ENCODE measurements around the gene CEP192.
"Not testable (repeated sequence)": the region's sequence is repeated elsewhere in the genome, so short reads cannot be mapped to it uniquely, and the experiment has no call there.

CEP192 gene

DNA sequence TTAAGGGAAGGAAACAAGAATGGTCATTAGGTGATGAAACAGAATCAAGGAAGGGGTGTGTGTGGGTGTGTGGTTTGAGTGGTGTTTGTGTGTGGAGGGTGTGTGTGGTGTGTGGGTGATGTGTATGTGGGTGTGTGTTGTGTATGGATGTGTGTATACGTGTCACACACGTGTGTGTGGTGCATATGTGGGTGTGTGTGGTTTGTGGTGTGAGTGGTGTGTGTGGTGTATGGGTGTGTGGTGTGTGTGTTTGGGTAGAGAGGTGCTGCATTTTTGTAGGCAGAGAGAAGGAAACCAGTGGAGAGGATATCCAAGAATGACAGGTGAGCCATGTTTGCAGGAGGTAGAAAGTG lies 1.1 kb upstream of the CEP192 start:
- no peak for DNase-seq (ENCODE audit: low spot score)

DNA sequence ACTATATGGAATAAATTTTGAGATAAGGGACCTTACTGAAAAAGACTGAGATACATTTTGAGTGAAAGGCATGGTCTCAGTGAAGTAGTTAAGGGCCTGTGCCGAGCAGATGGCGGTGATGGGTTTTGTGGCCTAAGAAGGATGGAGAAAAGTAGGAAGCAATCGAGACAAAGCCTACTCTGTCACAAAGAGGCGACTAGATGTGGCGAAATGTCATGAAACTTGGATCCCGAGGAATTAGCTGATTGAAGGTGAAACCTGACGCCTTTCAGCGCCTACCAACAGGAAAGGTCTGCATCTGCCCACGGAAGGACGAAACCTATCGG lies 558 bp upstream of the CEP192 start:
- DNase-seq (ENCODE audit: low spot score) = no peak

DNA sequence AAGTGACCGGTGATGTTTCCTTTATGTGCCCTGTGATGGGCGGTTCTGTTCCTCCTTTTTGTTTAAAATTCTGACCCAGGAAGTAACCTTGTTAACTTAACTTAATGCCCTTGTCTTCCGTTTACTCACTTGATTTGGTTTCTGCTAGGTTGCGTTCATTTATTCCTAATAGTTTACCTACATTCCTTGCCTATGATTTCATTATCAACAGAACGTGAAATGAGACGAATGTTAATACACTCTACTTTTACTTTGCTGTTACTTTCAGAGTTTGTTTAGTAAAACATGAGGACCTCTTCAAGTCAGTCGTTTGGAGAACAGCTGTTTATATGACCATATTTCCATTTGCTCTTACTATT lies 638 bp downstream of the CEP192 start:
- no peak for DNase-seq (ENCODE audit: low spot score)

DNA sequence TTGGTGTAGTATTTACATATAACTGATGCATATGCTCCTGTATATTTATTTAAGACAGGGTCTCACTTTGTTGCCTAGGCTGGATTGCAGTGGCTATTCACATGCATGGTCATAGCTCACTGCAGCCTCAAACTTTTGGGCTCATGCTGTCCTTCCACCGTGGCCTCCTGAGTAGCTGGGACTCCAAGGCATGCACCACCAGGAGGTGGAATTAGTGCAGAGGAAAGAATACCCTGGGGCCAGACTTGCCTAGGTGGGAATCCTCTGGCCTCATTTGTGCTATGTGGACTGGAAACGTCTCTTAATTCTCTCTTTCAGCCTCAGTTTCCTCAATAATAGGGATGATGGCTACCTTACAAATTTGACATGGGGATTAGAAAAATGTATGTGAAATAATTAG lies 2.3 kb downstream of the CEP192 start:
- DNase-seq (ENCODE audit: low spot score) = no peak

GRCh38 chr18:12995424-12995823 lies 4.3 kb downstream of the CEP192 start:
- DNase-seq (ENCODE audit: low spot score) = no peak

DNA sequence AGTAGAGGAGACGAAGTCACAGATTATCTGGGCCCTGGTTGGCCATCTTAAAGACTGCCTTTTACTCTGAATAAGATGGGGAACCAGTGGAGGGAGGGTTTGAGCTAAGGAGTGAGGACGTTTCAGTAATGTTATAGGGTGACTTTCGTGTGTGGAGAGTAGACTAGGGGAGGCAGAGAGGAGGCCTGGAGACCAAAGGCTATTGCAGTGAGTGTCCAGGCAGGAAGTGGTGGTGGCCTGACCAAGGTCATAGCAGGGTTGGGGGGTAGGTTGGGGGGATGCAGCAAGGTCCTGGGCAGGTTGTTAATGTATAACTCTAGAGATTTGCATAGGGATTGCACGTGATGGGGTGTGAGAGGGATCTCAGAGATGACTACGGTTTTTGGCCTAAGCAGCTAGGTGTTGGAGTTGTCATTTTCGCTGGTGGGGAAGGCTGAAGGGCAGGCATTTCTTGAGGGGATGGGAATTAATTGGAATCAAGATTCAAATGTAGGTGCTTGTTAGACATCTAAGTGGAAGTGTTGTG lies 4.9 kb downstream of the CEP192 start:
- no peak for DNase-seq (ENCODE audit: low spot score)

- no peak for DNase-seq (ENCODE audit: low spot score)
Measured at GRCh38 chr18:12996661-12997292, 5.6 kb downstream of the CEP192 start.

DNA sequence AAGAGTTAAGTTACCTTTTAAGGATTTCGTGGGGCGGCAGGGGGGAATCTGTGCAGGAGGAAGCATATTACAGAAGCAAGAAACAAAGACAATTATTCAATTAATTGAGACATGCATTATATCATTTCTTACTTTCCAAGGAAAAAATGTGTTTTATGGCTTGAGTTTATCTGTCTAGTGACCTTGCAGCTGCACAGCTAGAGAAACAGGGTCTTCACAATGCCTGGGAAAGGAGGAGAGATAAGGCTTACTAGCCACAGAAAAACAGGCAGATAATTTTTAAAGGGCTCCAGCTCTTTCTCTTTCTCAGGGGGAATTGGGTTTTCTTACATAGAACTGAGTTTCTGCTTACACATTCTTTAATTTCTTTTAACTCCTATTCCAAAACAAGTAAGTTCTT lies 6.2 kb downstream of the CEP192 start:
- not testable (repeated sequence) for DNase-seq (ENCODE audit: low spot score)

- DNase-seq (ENCODE audit: low spot score) = no peak
Measured at GRCh38 chr18:12998332-12999060, 7.3 kb downstream of the CEP192 start.

DNA sequence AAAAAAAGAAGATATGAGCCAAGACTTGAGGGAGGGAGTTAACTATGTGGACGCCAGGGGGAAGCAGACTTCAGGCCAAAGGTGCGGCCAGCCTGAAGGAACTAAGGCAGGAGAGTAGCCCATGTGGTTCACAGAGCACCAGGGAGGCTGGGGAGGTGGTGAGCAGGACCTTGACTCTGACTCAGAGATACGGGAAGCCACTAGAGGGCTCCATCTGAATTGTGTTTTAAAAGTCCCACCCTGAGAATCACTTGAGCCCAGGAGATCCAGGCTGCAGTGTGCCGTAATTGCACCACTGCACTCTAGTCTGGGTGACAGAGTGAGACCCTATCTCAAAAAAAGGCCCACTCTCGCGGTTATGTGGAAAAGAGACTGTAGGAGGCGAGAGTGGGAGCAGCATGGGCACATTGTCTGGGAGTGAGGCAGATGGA lies 12.3 kb downstream of the CEP192 start:
- peak; percentile 66 for DNase-seq (ENCODE audit: low spot score)

GRCh38 chr18:13004396-13004795 lies 13.2 kb downstream of the CEP192 start:
- DNase-seq (ENCODE audit: low spot score) = no peak

GRCh38 chr18:13005289-13005688 lies 14.1 kb downstream of the CEP192 start:
- no peak for DNase-seq (ENCODE audit: low spot score)

DNA sequence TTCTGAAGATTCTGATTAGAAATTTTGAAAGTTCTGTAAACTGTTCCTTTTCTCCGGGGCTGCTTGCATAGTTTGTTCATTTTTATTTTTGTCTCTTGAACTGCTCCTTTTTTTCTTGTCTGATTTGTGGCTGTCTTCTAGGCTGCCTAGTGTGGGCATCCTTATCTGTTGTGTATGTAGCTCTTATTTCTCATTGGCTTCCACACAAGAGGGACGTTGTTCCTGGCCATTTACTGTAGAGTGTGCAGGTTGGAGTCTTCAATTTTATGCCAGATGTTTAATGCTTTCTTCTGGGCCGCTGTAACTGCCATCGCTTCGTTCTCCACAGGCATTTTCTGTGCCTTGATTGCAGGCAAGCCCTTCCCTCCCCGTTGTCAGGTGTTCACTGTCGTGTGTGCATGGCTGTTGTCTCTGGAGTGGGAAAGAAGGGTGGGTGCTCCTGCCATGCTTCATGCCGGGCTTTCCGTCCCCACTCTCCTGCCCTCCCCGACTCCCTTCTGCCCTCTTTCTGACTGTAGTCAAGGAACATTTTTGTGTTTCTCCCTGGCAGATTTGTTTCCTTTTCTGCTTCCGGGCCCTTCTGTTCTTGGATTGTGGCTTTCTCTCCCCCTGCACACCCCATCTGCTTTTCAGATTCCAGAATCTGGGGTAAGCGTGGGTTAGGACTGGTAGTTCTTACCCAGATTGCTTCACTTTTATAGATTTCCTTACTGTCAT lies 15.5 kb downstream of the CEP192 start:
- no peak for DNase-seq (ENCODE audit: low spot score)

- no peak for DNase-seq (ENCODE audit: low spot score)
Measured at GRCh38 chr18:13007248-13007560, 16.0 kb downstream of the CEP192 start.

- DNase-seq (ENCODE audit: low spot score) = no peak
Measured at GRCh38 chr18:13011719-13012118, 20.6 kb downstream of the CEP192 start.

GRCh38 chr18:13014232-13014631 lies 23.1 kb downstream of the CEP192 start:
- DNase-seq (ENCODE audit: low spot score) = no peak

- DNase-seq (ENCODE audit: low spot score) = no peak
Measured at GRCh38 chr18:13014818-13015217, 23.7 kb downstream of the CEP192 start.

- no peak for DNase-seq (ENCODE audit: low spot score)
Measured at GRCh38 chr18:13017247-13017875, 26.2 kb downstream of the CEP192 start.

- no peak for DNase-seq (ENCODE audit: low spot score)
Measured at GRCh38 chr18:13018374-13018773, 27.2 kb downstream of the CEP192 start.

- no peak for DNase-seq (ENCODE audit: low spot score)
Measured at GRCh38 chr18:13019301-13019700, 28.1 kb downstream of the CEP192 start.

DNA sequence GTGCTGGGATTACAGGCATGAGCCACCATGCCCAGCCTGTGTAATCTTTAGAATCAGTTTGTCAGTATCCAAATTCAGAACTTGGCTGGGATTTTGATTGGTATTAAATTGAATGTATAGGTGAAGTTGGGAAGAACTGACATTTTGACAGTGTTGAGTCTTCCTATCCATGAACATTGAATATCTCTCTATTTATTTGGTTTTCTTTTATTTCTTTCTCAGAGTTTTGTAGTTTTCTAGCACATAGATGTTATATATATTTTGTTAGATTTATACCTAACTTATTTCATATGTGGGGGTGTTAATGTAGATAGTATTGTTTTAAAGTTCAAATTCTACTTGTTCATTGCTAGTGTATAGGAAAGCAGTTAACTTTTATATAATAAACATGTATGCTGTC lies 31.5 kb downstream of the CEP192 start:
- DNase-seq (ENCODE audit: low spot score) = no peak

DNA sequence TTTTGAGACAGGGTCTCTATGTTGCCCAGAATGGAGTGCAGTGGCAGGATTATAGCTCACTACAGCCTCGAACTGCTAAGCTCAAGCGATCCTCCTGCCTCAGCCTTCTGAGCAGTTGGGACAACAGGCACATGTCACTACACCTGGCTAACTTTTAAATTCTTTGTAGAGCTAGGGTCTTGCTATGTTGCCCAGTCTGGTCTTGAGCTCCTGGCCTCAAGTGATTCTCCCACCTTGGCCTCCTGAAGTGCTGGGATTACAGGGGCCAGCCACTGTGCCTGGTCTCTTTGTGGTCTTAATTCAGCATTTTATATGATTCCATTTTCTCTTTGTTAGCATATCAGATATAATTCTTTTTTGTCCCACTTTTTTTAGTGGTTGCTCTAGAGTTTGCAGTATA lies 34.1 kb downstream of the CEP192 start:
- DNase-seq (ENCODE audit: low spot score) = no peak

All from hematopoietic multipotent progenitor cell treated with erythropoietin and hydrocortisone succinate and interleukin-3 and kit ligand, for 15 days (in vitro differentiated cells).